IPS-11a (cell line): ENCODE data around the gene BACE1.
A peak's percentile ranks its signal among the peaks of the same experiment; 100 is the strongest.

Source experiments
- H3K4me3 ChIP-seq: one replicate; pipeline ENCODE4 v1.5.1; 2013; ENCODE audit warnings: low read depth, low read length, control low read depth

The BACE1 gene

GRCh38 chr11:117316197-117316961, at the start of gene BACE1:
Gene BACE1 (minus strand): TSS chr11:117316256. CDS start chr11:117315795, 461 bp downstream.
- peak within 1 kb of the TSS; percentile 62 for H3K4me3 ChIP-seq

GRCh38 chr11:117361432-117361831, 45.4 kb upstream of the BACE1 start:
- H3K4me3 ChIP-seq = no peak overlapping the region

DNA sequence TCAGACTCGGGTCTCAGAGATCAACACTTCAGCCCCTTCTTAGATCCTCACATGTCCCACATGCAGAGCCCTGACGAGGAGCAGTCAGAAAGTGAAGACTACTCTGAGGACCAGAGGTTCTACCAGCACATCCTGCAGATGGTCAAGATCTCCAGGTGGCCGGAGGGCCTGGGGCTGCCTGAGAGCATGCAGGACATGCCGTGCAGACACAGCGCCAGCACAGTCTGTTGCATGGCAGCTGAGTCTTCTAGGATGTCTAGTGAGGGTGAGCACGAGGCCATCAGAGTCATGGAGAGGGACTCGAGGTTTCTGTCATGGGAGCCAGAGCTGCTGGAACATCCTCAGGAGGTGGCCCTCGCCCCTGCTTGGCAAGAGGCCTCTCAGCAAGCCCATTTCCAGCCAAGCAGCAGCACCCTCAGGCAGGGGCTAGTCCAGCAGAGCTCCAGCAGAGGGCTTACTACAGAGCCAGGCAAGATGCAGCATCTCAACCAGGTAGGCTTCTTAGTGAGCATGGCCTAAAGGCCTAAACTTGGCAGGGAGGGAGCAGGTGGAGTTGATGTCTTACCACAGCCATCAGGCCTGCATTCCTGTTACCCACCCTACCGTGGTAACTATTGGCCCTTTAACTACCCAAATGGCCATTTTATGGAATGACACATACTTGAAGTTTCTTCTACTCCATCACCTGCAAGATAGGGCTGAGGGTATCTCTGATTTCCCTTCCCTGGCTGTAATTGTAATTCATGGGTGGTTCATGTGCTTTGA, 40.3 kb upstream of the BACE1 start:
- no peak overlapping the region for H3K4me3 ChIP-seq

DNA sequence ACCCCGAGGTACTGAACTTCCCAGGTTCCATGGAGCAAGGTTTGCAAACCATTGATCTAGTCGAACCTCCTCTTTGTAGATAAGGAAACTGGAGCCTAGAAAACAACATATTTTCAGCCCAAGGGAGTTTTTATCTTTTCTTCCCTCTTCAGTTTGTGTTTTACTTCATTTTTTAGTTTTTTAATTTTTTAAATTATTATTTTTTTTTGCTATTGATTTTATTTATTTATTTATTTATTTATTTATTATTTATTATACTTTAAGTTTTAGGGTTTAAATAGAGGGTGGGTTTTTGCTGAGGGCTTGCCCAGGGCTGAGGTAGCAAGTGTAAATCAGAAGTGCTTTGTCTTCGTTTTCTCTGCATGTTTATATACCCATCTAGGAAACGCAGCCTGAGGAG, 38.5 kb upstream of the BACE1 start:
- H3K4me3 ChIP-seq = no peak overlapping the region

DNA sequence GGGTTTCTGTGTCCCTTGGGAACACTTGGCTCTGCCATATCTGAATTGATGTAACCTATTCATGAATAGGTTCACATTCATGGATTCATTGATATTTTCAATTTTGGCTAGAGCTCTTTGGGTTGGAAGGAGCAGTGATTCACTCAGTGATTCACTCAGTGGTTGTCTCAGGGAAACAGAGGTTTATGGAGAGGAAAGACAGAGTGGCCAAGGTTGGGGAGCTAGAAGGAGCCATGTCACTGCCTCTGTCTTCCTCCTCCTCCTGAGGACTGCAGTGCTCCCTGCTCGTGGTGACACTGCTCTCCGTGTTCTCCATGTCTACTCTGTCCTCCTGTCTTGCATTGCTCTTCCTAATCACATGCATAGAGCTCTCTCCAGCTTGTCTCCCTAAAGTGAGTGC, 29.0 kb upstream of the BACE1 start:
- no peak overlapping the region for H3K4me3 ChIP-seq

GRCh38 chr11:117337076-117337475, 21.0 kb upstream of the BACE1 start:
- H3K4me3 ChIP-seq = no peak overlapping the region

GRCh38 chr11:117335399-117335798, 19.3 kb upstream of the BACE1 start:
- no peak overlapping the region for H3K4me3 ChIP-seq

- no peak overlapping the region for H3K4me3 ChIP-seq
Measured at GRCh38 chr11:117334896-117335295, 18.8 kb upstream of the BACE1 start.

GRCh38 chr11:117333917-117334316, 17.9 kb upstream of the BACE1 start:
- no peak overlapping the region for H3K4me3 ChIP-seq

DNA sequence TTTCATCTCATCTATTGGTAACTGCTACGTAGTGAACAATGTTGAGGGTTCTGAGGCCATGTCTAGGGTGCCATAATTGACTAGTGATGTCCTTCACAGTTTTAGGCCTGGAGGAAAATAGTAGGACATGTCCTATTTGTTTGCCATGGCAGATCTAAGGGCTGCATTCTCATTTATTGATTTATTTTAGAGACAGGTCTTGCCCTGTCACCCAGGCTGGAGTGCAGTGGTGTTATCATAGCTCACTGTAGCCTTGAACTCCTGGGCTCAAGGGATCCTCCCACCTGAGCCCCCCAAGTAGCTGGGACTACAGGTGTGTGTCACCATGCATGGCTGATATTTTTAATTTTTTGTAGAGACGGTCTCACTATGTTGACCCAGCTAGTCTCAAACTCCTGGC, 16.8 kb upstream of the BACE1 start:
- no peak overlapping the region for H3K4me3 ChIP-seq

DNA sequence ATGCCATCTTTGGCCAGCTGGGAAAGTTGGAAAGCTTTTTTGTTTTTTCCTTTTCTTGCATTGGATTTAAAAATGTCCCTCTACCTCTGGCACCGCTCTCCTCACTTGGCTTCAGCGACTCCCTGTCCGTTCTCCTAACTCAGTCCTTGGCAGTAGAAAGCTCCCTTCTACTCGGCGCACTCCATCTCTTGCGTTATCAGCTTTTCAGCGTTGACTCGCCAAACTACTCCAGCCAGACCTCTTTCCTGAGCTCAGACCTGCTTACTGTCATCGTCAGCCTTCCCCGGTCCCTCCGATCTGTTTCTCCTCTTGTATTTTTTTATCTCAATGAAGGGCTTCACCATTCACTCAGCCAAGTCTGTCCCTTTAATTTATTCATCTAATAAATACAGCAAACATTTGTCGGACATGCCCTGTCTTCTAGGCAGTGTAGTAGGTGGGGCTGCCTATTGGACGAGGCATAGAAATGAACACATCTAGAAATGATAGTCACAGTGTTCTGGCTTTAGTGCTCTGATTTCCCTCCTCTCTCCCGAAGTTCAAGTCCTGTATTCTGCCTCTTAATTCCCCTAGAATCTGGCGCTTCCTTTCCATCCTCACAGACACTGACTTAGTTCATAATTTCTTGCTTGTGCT, 12.4 kb upstream of the BACE1 start:
- peak overlapping the region; percentile 78 for H3K4me3 ChIP-seq

GRCh38 chr11:117327567-117328374, 11.7 kb upstream of the BACE1 start, which contains the start of gene CEP164:
Gene CEP164 (plus strand): TSS chr11:117327854. CDS start chr11:117338587, 10,733 bp downstream.
- H3K4me3 ChIP-seq = peak within 1 kb of the TSS; percentile 78

- peak overlapping the region; percentile 8 for H3K4me3 ChIP-seq
Measured at GRCh38 chr11:117327255-117327566, 11.2 kb upstream of the BACE1 start.

DNA sequence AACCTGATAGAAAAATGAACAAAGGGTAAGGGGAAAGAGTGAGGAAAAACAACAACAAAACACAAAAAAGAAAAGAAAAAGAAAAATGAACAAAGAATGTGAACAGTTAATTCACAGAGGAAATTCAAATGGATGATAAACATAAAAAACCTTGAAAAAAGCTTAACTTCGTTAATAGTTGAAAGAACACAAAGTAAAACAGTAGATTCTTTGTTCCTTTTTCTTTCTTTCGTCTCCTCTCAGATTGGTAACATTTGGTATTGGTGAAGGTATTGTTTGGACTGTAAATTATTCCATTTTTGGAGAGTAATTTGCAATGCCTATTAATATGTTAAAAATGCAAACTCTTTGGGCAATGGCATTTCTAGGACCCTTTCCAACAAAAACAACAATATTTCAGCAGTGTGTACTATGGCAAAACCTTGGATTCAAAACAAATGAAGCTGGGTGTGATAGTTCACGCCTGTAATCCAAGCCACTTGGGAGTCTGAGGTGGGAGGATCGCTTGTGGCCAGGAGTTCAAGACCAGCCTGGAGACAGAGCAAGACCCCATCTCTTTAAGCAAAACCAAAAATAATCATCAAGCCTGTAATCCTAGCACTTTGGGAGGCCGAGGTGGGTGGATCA, 3.3 kb upstream of the BACE1 start:
- no peak overlapping the region for H3K4me3 ChIP-seq

GRCh38 chr11:117318738-117319137, 2.7 kb upstream of the BACE1 start:
- no peak overlapping the region for H3K4me3 ChIP-seq

GRCh38 chr11:117315285-117316196, 515 bp downstream of the BACE1 start:
- H3K4me3 ChIP-seq = peak overlapping the region; percentile 62

GRCh38 chr11:117314840-117315239, 1.2 kb downstream of the BACE1 start:
- peak overlapping the region; percentile 62 for H3K4me3 ChIP-seq

DNA sequence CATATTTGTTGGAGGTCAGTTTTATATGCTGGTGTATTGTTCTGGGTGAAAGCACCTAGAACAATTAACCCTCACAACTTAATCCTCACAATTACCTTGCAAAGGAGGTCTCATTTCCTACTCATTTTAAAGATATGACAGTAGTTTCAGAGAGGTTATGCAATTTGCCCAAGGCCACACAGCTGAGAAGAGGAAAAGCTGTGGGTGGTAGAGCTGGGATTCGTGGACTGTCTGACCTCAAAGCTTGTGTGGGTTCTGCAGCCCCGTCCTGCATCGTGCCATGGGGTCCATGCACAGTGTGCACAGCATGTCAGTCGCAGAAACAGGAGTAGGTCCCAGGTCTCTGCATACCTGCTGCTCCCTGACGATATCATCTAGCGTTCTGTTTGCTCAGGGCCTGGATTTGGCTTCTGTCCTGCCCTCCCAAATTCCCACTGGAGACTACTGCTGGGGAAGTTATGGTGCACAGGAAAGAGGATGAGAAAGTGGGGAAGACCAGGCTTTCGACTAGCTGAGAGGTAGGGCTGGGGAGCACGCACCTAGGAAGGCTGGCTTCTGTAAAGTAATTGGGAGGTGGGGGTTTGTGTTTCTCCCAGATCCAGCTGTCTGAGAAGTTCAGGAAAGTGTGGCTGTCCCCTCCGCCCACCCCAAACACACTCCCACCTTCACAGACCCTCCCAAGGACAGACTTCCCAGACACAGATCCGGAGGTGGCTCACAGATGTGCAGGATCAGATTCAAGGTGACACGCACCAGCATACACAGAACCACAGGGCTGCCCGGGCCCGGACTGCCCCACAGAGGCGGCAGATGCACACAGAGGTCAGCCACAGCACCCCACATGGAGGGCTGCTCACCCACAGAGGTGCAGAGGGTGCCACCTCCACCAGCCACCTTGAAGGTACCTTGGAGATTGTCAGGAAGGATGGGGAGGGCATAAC, 2.0 kb downstream of the BACE1 start:
- H3K4me3 ChIP-seq = no peak overlapping the region
